Measurements from ENCODE around the gene COL27A1. TPM values are rescaled to one million over a fixed set of nuclear protein-coding genes. Genes with fewer than 3 reads are reported as not detected.

COL27A1 gene
- total RNA-seq, 2 experiments from 2014 or later, result 8.4 to 9.7 TPM

DNA sequence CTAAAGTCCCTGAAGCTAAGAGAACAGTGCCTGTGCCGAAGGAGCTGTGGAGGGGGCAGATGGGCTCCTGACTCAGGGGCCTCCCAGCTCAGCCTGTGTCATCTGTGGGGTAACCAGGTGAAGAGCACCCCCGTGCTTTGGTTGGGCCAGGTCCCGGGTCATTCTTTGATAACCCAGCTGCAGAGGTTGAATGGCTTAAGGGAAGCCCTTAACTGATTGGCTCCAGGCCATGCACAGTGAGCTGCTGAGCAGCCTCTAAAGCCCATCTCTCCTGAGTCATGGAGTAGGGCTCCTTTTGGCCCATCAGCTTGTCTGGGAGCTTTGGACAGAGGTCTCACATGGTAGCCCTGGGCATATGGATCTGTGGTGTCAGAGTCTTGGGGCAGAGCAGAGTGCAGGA is 28.7 kb downstream of the COL27A1 start:
- no peak for ATAC-seq
- TF ChIP-seq, protein P1, sequence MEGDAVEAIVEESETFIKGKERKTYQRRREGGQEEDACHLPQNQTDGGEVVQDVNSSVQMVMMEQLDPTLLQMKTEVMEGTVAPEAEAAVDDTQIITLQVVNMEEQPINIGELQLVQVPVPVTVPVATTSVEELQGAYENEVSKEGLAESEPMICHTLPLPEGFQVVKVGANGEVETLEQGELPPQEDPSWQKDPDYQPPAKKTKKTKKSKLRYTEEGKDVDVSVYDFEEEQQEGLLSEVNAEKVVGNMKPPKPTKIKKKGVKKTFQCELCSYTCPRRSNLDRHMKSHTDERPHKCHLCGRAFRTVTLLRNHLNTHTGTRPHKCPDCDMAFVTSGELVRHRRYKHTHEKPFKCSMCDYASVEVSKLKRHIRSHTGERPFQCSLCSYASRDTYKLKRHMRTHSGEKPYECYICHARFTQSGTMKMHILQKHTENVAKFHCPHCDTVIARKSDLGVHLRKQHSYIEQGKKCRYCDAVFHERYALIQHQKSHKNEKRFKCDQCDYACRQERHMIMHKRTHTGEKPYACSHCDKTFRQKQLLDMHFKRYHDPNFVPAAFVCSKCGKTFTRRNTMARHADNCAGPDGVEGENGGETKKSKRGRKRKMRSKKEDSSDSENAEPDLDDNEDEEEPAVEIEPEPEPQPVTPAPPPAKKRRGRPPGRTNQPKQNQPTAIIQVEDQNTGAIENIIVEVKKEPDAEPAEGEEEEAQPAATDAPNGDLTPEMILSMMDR (IDR thresholded peaks at IDR 0.05), result no peak
- intact Hi-C loops (cut with micrococcal nuclease), result no loop called here
- Mint-ChIP-seq H3K9me3 (no peaks in the 10 kb centered on the region), H3K4me3 (no peak overlapping the region), H3K27me3 (peaks cover 3% of the 10 kb centered on the region), H3K36me3 (ENCODE audit: low read depth) (no peaks in the 10 kb centered on the region), H3K4me1 (ENCODE audit: low read depth) (no peaks in the 10 kb centered on the region), H3K27ac (no peak overlapping the region)
- ChIA-PET POLR2A (no interaction called here), CTCF (no interaction called here)
- DNase-seq, result no peak

DNA sequence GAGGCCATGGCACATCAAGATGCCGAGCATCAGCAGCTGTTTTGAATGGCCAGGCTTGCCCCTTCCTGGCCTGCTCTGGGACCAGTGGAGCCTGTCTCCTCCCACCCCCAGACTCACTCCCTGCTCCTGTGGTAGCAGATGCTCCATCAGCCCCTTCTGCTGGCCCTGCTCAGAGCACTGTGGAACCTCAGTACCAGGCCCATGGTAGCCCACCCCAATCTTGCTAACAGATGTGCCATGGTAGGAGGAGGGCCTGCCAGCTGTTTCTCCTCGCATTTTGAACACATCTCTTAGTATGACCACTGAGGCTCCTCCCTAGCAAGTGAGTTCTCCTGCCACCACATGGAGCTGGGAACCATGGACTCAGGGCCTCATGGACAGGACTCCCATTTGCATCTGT is 29.5 kb downstream of the COL27A1 start:
- TF ChIP-seq, protein P1 (IDR thresholded peaks at IDR 0.05), result no peak
- ChIA-PET CTCF (no interaction called here), POLR2A (no interaction called here)
- H3K4me1 Mint-ChIP-seq (ENCODE audit: low read depth), result no peaks in the 10 kb centered on the region
- intact Hi-C loops (cut with micrococcal nuclease), result no loop called here
- ATAC-seq (no peak), DNase-seq (no peak)
- H3K4me3 Mint-ChIP-seq, result no peak overlapping the region
- peaks cover 2% of the 10 kb centered on the region for H3K9me3 Mint-ChIP-seq
- no peaks in the 10 kb centered on the region for H3K36me3 Mint-ChIP-seq (ENCODE audit: low read depth)
- H3K27ac Mint-ChIP-seq, result no peak overlapping the region
- H3K27me3 Mint-ChIP-seq, result peaks cover 3% of the 10 kb centered on the region

DNA sequence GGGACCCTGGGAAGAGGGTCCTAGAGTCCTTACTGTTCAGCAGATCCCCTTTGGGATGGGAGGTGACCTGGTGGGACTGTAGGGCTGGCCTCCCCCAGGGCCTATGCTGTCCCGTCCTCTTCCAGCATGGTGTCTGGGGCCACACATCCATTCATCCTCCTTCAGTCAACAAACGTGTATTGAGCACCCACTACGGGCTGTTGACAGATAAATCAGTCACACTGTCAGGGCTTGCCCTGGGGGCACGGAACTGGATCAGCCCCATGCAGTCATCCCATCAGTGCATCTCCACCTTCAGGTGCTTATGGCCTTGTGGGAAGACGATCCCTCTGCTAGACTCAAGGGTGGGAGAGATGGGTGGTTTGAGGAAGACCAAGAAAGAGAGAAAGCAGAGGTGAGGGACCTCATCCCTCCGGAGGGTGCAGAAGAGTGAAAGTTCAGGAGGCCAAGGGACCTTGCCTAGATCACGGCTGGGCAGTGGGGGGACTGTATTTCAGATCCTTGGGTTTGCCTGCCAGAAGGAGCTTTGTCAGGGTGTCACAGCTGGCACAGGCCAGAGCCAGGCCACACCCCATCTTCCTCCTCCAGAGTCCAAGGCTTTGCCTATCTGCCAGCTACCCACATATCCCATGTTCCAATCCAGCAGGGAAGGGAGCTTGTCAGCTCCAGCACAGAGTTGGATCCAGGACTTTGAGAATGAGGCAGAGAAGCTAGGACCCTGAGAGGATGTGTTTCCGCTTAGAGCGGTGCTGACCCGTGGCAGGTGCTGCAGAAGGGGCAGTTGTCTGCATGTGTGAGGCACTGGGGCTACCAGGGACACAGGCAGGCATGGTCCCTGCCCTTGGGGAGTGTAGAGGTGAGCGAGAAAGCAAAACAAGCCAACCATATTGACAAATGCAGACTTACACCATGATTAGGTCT is 30.5 kb downstream of the COL27A1 start:
- ChIA-PET CTCF (no interaction called here), POLR2A (interaction anchor here (1.6 kb wide), 1 partner anchor 14 kb away, joined by 6 read pairs; no protein-coding TSS in a partner anchor)
- Mint-ChIP-seq H3K9me3 (peaks cover 6% of the 10 kb centered on the region), H3K27ac (no peak overlapping the region), H3K4me3 (no peak overlapping the region), H3K27me3 (peaks cover 3% of the 10 kb centered on the region), H3K4me1 (ENCODE audit: low read depth) (no peaks in the 10 kb centered on the region), H3K36me3 (ENCODE audit: low read depth) (no peaks in the 10 kb centered on the region)
- ATAC-seq (no peak), DNase-seq (no peak)
- intact Hi-C loops (cut with micrococcal nuclease), result no loop called here
- TF ChIP-seq, protein P1 (IDR thresholded peaks at IDR 0.05), result no peak

DNA sequence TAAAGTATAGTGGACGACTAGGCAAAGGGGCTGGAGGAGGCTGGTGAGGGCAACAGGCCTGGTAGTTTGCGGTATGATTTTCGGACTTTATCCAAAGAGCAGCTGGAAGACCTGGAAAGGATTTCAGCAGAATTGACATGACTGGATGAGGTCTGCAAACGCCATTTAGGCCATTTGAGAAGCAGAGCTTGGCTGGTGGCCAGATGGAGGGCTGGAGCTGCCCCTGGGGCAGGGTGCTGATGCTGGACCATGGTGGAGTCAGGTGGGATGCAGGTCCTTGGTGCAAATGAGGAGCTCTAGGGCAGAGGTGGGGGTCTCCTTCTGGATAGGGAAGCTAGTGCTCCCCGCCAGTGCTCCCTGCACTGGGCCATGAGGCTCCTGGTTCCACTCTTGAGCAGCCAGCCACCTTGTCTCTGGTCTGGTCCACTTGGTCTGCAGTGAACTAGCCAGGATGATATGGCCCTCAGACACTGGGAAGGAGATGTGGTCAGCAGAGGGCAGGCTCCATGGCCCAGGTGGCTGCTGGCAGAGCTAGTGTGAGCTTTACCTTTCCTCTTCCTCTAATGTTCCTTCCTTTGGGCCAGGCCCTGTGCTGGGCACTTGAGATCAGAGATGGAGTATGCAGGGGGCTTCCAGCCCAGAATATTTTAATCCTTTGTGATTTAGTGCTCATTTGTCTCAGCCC is 31.4 kb downstream of the COL27A1 start:
- no peak for DNase-seq
- POLR2A ChIA-PET, result interaction anchor here (1.0 to 1.6 kb wide), 2 partner anchors 15 to 25 kb away, joined by 3 to 6 read pairs; no protein-coding TSS in a partner anchor
- no peak overlapping the region for H3K27ac Mint-ChIP-seq
- ATAC-seq, result no peak
- no peak overlapping the region for H3K4me3 Mint-ChIP-seq
- TF ChIP-seq, protein P1 (IDR thresholded peaks at IDR 0.05), result no peak
- CTCF ChIA-PET, result interaction anchor here (1.0 to 2.2 kb wide), 2 partner anchors 14 to 79 kb away, joined by 3 to 7 read pairs; no protein-coding TSS in a partner anchor
- intact Hi-C loops (cut with micrococcal nuclease), result no loop called here
- no peaks in the 10 kb centered on the region for H3K4me1 Mint-ChIP-seq (ENCODE audit: low read depth)
- H3K36me3 Mint-ChIP-seq (ENCODE audit: low read depth), result no peaks in the 10 kb centered on the region
- peaks cover 6% of the 10 kb centered on the region for H3K9me3 Mint-ChIP-seq
- no peaks in the 10 kb centered on the region for H3K27me3 Mint-ChIP-seq
